Measurements from ENCODE around the gene CLC.
"Not testable (repeated sequence)": the region's sequence is repeated elsewhere in the genome, so short reads cannot be mapped to it uniquely, and the experiment has no call there.

The CLC gene

GRCh38 chr19:39737891-39738290 lies at the start of gene CLC:
Gene CLC (minus strand): TSS chr19:39738029. CDS start chr19:39737952, 77 bp downstream.
- no peak for DNase-seq (ENCODE audit: low read depth in 2 of 2)

GRCh38 chr19:39780894-39781293 lies 43.1 kb upstream of the CLC start:
- no peak for DNase-seq (ENCODE audit: low read depth in 2 of 2)

GRCh38 chr19:39778763-39779162 lies 40.9 kb upstream of the CLC start, which contains the start of gene LEUTX:
Gene LEUTX (plus strand): TSS chr19:39778854. CDS start chr19:39778921, 67 bp downstream.
- no peak for DNase-seq (ENCODE audit: low read depth in 2 of 2)

GRCh38 chr19:39768786-39769185 lies 31.0 kb upstream of the CLC start:
- no peak for DNase-seq (ENCODE audit: low read depth in 2 of 2)

- no peak for DNase-seq (ENCODE audit: low read depth in 2 of 2)
These were observed 30.5 kb upstream of the CLC start for GRCh38 chr19:39768334-39768733.

- DNase-seq (ENCODE audit: low read depth in 2 of 2), result peak in 1 of 2 donors; percentile 25
These were observed 27.6 kb upstream of the CLC start for GRCh38 chr19:39765091-39766076.

- not testable (repeated sequence) for DNase-seq (ENCODE audit: low read depth in 2 of 2)
These were observed 24.0 kb upstream of the CLC start for GRCh38 chr19:39761851-39762250.

- DNase-seq (ENCODE audit: low read depth in 2 of 2), result no peak
These were observed 21.8 kb upstream of the CLC start for GRCh38 chr19:39759457-39760184.

GRCh38 chr19:39754971-39755370 lies 17.1 kb upstream of the CLC start:
- DNase-seq (ENCODE audit: low read depth in 2 of 2), result no peak

- DNase-seq (ENCODE audit: low read depth in 2 of 2), result no peak
These were observed 16.7 kb upstream of the CLC start for GRCh38 chr19:39754544-39754943.

GRCh38 chr19:39752795-39753194 lies 15.0 kb upstream of the CLC start:
- no peak for DNase-seq (ENCODE audit: low read depth in 2 of 2)

- DNase-seq (ENCODE audit: low read depth in 2 of 2), result no peak
These were observed 14.6 kb upstream of the CLC start for GRCh38 chr19:39752390-39752789.

GRCh38 chr19:39749981-39750380 lies 12.2 kb upstream of the CLC start:
- no peak for DNase-seq (ENCODE audit: low read depth in 2 of 2)

GRCh38 chr19:39746836-39747529 lies 9.2 kb upstream of the CLC start:
- no peak for DNase-seq (ENCODE audit: low read depth in 2 of 2)

- no peak for DNase-seq (ENCODE audit: low read depth in 2 of 2)
These were observed 7.8 kb upstream of the CLC start for GRCh38 chr19:39745643-39746042.

- no peak for DNase-seq (ENCODE audit: low read depth in 2 of 2)
These were observed 2.6 kb upstream of the CLC start for GRCh38 chr19:39740395-39740794.

GRCh38 chr19:39738814-39739213 lies 985 bp upstream of the CLC start:
- no peak for DNase-seq (ENCODE audit: low read depth in 2 of 2)

- no peak for DNase-seq (ENCODE audit: low read depth in 2 of 2)
These were observed 478 bp downstream of the CLC start for GRCh38 chr19:39737351-39737750.

GRCh38 chr19:39736088-39736487 lies 1.7 kb downstream of the CLC start:
- DNase-seq (ENCODE audit: low read depth in 2 of 2), result no peak

- no peak for DNase-seq (ENCODE audit: low read depth in 2 of 2)
These were observed 2.1 kb downstream of the CLC start for GRCh38 chr19:39735688-39736087.

GRCh38 chr19:39733841-39734240 lies 4.0 kb downstream of the CLC start:
- DNase-seq (ENCODE audit: low read depth in 2 of 2), result no peak

- no peak for DNase-seq (ENCODE audit: low read depth in 2 of 2)
These were observed 6.1 kb downstream of the CLC start for GRCh38 chr19:39731685-39732084.

All from stimulated activated CD4-positive, alpha-beta T cell treated with anti-CD3 and anti-CD28 coated beads, Interleukin-1b, Interleukin-23, amount 100 ng/mL, for 1 hour (primary cell).